DOHH2 (cell line): ENCODE results near the gene SULT1E1.

Experiments
- H3F3A ChIP-seq: fragments of 200-600 bp; sonication (generic), shearing (Covaris generic); 2 replicates; pipeline ENCODE4 v1.6.0; 2016; ENCODE audit warnings: antibody characterized with exemption, mild to moderate bottlenecking; ENCODE audit not compliant: control insufficient read depth, insufficient read depth
- H3K27ac ChIP-seq: fragments of 200-600 bp; sonication (generic); 2 replicates; pipeline ENCODE4 v1.5.1; 2014; ENCODE audit warnings: low read depth, mild to moderate bottlenecking, low read length, moderate library complexity
- H3K27me3 ChIP-seq: fragments of 200-600 bp; sonication (generic); 2 replicates; pipeline ENCODE4 v1.6.1; 2014; ENCODE audit warnings: mild to moderate bottlenecking, low read length, mixed read lengths; ENCODE audit not compliant: control insufficient read depth
- H3K36me3 ChIP-seq: fragments of 200-600 bp; sonication (generic); 2 replicates; pipeline ENCODE4 v1.6.1; 2014; ENCODE audit warnings: mild to moderate bottlenecking, low read length, moderate library complexity, mixed read lengths; ENCODE audit not compliant: control insufficient read depth
- H3K4me1 ChIP-seq: fragments of 200-600 bp; sonication (generic); 2 replicates; pipeline ENCODE4 v1.6.1; 2014; ENCODE audit warnings: mild to moderate bottlenecking, low read length, mixed read lengths; ENCODE audit not compliant: control insufficient read depth
- H3K4me2 ChIP-seq: fragments of 200-600 bp; sonication (generic); 2 replicates; pipeline ENCODE4 v1.6.0; 2014; ENCODE audit warnings: mild to moderate bottlenecking, low read length, moderate library complexity
- H3K4me3 ChIP-seq: fragments of 200-600 bp; sonication (generic); 2 replicates; pipeline ENCODE4 v1.5.1; 2014; ENCODE audit warnings: mild to moderate bottlenecking, low read length, mixed read lengths
- H3K79me2 ChIP-seq: fragments of 200-600 bp; sonication (generic); 2 replicates; pipeline ENCODE4 v1.6.1; 2014; ENCODE audit warnings: mild to moderate bottlenecking, low read length, mixed read lengths; ENCODE audit not compliant: control insufficient read depth
- H3K9me2 ChIP-seq: fragments of 200-600 bp; sonication (generic); replicated peaks from 2 replicates; pipeline ENCODE4 v1.6.1; 2014; ENCODE audit warnings: mild to moderate bottlenecking, low read length, mixed read lengths; ENCODE audit not compliant: control insufficient read depth
- H3K9me3 ChIP-seq: fragments of 200-600 bp; sonication (generic); 2 replicates; pipeline ENCODE4 v1.6.1; 2014; ENCODE audit warnings: antibody characterized with exemption, low read length, mixed read lengths; ENCODE audit not compliant: control insufficient read depth, insufficient read depth
- H4K20me1 ChIP-seq: fragments of 200-600 bp; sonication (generic); 2 replicates; pipeline ENCODE4 v1.6.0; 2014; ENCODE audit warnings: low read depth, mild to moderate bottlenecking, antibody characterized with exemption, low read length, moderate library complexity; ENCODE audit not compliant: control insufficient read depth, insufficient read depth
- EZH2phosphoT487 ChIP-seq: fragments of 200-600 bp; sonication (generic); IDR thresholded peaks from 2 replicates; pipeline ENCODE4 v1.6.1; 2017; ENCODE audit warnings: borderline replicate concordance, mild to moderate bottlenecking, antibody characterized with exemption, low read length, moderate library complexity, mixed read lengths
- TF ChIP-seq, protein P1 (sequence below): fragments of 200-600 bp; sonication (generic); IDR thresholded peaks from one replicate; pipeline ENCODE4 v1.5.1; 2014; ENCODE audit warnings: antibody characterized with exemption, mild to moderate bottlenecking, low read depth, low read length; ENCODE audit not compliant: poor library complexity, severe bottlenecking

The SULT1E1 gene

DNA sequence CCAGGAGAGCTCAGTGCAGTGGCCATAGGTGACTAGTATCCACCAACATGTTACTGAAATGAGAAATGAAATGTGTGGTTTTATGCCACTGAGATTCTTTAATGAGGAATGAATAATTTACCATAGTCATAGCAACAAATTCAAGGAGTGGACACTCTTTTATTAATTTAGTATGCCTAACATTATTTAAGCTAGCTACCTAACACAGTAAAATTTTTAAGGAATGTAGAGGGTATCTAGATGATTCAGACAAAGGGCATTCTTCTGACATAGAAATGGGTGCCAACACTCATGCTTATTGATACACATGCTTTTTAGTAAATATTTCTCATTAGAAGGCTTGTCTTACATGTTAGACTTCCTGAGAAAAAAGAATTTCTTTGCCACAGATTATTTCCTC lies 66.2 kb downstream of the SULT1E1 start:
- H3K27me3 ChIP-seq = no peaks in the 10 kb centered on the region
- H3K27ac ChIP-seq = no peak overlapping the region
- no peaks in the 10 kb centered on the region for H3K4me1 ChIP-seq
- H3K79me2 ChIP-seq = no peaks in the 10 kb centered on the region
- no peaks in the 10 kb centered on the region for H3F3A ChIP-seq
- no peaks in the 10 kb centered on the region for H3K36me3 ChIP-seq
- H3K4me3 ChIP-seq = no peak overlapping the region
- H4K20me1 ChIP-seq = no peaks in the 10 kb centered on the region
- H3K9me3 ChIP-seq = no peaks in the 10 kb centered on the region
- H3K9me2 ChIP-seq = no peaks in the 10 kb centered on the region
- TF ChIP-seq, protein P1, sequence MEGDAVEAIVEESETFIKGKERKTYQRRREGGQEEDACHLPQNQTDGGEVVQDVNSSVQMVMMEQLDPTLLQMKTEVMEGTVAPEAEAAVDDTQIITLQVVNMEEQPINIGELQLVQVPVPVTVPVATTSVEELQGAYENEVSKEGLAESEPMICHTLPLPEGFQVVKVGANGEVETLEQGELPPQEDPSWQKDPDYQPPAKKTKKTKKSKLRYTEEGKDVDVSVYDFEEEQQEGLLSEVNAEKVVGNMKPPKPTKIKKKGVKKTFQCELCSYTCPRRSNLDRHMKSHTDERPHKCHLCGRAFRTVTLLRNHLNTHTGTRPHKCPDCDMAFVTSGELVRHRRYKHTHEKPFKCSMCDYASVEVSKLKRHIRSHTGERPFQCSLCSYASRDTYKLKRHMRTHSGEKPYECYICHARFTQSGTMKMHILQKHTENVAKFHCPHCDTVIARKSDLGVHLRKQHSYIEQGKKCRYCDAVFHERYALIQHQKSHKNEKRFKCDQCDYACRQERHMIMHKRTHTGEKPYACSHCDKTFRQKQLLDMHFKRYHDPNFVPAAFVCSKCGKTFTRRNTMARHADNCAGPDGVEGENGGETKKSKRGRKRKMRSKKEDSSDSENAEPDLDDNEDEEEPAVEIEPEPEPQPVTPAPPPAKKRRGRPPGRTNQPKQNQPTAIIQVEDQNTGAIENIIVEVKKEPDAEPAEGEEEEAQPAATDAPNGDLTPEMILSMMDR = no peak
- TF ChIP-seq EZH2phosphoT487 = no peak
- no peak overlapping the region for H3K4me2 ChIP-seq
